NCI-H1436 treated with DMSO at 0.1 percent for 48 hours (cell line): ENCODE results near the gene SLC2A8.

Experiments
- DNase-seq: peaks from one replicate; lab custom pipeline; 2025; lab: John Stamatoyannopoulos, UW

SLC2A8 gene

DNA sequence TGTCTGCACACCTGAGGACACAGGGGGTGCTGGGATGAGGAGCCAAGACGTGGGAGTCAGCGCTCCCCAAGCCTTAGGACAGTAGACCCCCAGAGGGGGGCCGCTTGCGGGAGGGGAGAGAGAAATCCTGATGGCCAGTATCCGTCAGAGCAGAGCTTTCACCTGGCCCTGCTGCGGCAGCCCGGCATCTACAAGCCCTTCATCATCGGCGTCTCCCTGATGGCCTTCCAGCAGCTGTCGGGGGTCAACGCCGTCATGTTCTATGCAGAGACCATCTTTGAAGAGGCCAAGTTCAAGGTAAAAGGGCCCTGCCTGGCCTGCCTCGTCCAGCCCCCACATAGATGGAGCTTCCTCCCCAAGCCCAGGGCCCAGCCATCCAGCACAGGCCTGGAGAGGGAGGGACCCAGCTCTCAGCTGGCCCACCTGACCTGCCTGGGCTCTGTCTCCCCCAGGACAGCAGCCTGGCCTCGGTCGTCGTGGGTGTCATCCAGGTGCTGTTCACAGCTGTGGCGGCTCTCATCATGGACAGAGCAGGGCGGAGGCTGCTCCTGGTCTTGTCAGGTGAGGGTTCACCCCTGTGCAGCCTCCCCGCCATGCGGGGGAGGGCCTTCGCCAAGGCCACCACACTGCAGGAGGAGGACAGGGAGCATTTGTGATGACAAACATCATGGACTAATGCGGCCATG, 6.7 kb downstream of the SLC2A8 start:
- DNase-seq = no peak

- no peak for DNase-seq
Measured at GRCh38 chr9:127404631-127405030, 7.7 kb downstream of the SLC2A8 start.

GRCh38 chr9:127405344-127406125, 8.6 kb downstream of the SLC2A8 start:
- DNase-seq = no peak

DNA sequence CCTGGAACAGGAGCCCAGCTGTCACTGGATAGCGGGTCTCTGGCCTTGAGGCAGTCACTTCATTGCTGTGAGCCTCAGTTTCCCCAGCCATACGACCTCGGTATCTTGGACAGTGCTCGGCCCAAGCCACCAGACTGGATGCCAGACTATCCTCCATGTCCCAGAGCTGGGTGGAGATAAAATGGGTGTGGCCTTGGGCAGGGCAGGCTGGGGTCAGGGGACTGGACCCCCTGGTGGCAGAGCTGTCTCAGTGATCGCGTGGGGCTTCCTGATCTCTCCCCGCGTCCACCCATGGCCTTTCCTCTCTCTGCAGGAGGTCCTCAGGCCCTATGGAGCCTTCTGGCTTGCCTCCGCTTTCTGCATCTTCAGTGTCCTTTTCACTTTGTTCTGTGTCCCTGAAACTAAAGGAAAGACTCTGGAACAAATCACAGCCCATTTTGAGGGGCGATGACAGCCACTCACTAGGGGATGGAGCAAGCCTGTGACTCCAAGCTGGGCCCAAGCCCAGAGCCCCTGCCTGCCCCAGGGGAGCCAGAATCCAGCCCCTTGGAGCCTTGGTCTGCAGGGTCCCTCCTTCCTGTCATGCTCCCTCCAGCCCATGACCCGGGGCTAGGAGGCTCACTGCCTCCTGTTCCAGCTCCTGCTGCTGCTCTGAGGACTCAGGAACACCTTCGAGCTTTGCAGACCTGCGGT, 10.0 kb downstream of the SLC2A8 start:
- no peak for DNase-seq

DNA sequence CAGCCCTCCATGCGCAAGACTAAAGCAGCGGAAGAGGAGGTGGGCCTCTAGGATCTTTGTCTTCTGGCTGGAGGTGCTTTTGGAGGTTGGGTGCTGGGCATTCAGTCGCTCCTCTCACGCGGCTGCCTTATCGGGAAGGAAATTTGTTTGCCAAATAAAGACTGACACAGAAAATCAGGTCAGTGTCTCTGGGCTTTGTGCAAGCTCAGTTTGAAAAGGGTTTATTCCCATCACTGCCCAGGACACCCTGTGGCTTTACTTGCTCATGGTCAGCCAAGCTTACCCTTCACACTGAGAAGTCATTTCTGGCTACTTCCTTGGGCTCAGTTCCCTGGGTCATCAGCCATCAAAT, 10.5 kb downstream of the SLC2A8 start:
- no peak for DNase-seq

DNA sequence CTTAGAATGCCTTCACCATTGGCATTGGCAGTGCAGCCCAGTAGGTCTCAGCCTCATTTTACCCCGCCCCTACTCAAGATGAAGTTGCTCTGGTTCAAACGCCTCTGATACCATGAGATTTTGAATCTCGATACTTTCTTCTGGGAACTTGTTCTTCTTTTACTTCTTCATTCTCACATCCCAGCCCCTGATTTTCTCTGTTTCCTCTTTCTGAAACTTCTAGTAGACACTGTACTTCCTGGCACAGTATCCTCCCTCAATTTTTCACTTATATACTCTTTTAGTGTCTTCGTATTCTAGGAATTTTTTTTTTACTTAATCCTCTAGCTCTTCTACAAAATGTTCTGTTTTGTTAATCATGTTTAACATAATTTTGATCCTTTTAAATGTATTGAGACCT, 14.2 kb downstream of the SLC2A8 start:
- DNase-seq = no peak

GRCh38 chr9:127415141-127415540, 18.2 kb downstream of the SLC2A8 start:
- DNase-seq = no peak

DNA sequence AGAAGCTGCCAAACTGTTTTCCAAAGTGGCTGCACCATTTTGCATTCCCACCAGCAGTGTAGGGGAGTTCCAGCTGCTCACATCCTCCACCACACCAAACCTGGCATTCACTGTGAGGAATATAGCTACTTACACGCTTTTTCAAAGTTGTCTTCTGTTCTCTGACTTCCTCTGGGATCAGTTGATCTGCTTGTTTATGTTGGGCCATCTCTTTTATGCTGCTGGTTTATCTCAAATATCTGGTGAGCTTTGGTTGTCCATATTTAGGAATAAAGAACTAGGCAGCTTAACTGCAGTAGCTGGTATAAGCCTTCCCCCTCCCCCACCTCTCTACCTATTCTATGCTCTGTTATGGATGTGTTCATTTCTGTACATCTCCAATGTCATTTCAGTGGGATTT, 18.7 kb downstream of the SLC2A8 start:
- no peak for DNase-seq

GRCh38 chr9:127417131-127418036, 20.4 kb downstream of the SLC2A8 start:
- peak; percentile 5 for DNase-seq

DNA sequence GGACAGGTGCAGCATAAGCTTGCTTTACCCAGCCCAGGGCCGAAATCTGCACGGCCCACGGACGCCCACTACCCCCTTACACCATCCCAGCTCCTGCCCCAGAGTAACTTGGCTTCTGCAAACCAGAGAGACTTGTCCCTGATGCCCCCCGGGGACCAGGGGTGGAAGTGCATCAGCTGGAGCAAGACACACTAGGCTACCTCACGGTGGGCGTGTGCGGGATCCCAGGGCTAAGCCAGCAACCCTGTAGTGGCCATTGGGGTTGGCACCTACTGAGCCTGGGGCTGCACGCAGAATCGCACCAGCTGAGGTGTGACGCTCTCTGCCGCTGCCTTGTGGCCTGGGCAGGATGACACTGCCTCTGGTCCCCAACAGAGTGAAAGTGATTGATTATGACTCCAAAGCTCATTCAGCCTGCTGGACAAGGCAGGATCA, 21.1 kb downstream of the SLC2A8 start:
- DNase-seq = no peak

- DNase-seq = no peak
Measured at GRCh38 chr9:127419348-127419747, 22.4 kb downstream of the SLC2A8 start.

GRCh38 chr9:127421057-127421456, 24.1 kb downstream of the SLC2A8 start:
- no peak for DNase-seq

DNA sequence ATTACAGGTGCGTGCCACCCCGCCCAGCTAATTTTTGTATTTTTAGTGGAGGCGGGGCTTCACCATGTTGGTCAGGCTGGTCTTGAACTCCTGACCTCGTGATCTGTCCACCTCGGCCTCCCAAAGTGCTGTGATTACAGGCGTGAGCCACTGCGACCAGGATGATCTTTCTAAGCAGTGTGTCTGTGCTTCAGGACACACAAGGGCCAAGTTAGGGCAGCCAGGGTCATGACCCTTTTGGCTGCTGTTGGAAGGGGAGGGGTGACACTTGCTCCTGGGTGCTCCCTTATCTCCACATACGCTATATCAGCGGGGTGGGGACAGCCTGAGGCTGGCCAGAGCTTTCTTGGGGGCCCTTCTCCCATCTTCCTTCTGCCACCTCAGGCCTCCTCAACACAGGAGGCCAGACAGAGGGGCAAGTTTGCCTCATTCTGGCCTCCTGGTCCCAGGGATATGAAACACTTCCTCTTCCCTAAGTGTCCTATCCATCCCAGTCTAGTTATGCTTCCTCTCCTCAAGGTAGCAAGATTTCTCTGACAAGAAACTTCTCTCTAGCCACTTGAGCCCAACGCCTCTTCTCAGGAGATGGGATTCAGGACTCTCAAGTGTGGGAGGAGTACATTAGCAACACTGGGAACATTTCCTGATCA, 25.3 kb downstream of the SLC2A8 start:
- DNase-seq = no peak

- DNase-seq = no peak
Measured at GRCh38 chr9:127422787-127423186, 25.8 kb downstream of the SLC2A8 start.

GRCh38 chr9:127423476-127423933, 26.5 kb downstream of the SLC2A8 start:
- DNase-seq = no peak

GRCh38 chr9:127423934-127424675, 27.1 kb downstream of the SLC2A8 start, which contains the start of gene ZNF79:
TSS of gene ZNF79 (plus strand) at chr9:127424382. CDS start at chr9:127424788, 406 bp downstream.
- peak; percentile 43 for DNase-seq

DNA sequence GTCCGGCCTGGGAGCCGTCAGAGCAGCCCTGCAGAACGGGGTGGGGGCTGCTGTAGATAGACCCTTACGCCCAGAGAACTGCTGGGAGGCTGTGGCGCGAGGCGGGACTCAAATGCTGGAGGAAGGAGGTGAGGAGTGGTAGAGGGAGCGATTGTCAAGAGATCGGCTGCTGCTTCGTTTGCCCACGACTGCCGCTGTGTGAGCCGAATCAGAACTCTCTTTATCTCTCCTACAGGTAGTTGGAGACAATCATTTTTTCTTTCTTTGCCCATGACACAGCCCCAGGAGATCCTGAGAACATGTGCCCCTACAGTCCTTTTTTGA, 27.7 kb downstream of the SLC2A8 start:
- DNase-seq = no peak

- no peak for DNase-seq
Measured at GRCh38 chr9:127426756-127427155, 29.8 kb downstream of the SLC2A8 start.

GRCh38 chr9:127428348-127428747, 31.4 kb downstream of the SLC2A8 start:
- DNase-seq = no peak

DNA sequence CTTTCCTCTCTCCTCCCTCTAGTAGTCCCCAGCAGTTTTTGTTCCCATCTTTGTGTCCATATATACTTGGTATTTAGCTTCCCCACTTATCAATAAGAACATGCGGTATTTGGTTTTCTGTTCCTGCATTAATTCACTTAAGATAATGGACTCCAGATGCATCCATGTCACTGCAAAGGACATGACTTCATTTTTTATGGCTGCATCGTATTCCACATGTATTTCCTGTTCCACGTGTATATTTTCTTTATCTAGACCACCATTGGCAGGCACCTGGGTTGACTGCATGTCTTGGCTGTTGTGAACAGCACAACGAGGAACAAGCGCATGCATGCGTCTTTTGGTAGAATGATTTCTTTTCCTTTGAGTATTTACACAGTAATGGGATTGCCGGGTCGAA, 33.4 kb downstream of the SLC2A8 start:
- DNase-seq = no peak
